ENCODE results near the gene PEBP1. TPM values are rescaled to one million over a fixed set of nuclear protein-coding genes. Genes with fewer than 3 reads are reported as not detected.

The PEBP1 gene
- total and polyA plus RNA-seq, 10 of the 15 experiments (the other 5 are each of a cell fraction or from before 2014, with no cell fraction given), result 79.4 to 415 (median 206) TPM

DNA sequence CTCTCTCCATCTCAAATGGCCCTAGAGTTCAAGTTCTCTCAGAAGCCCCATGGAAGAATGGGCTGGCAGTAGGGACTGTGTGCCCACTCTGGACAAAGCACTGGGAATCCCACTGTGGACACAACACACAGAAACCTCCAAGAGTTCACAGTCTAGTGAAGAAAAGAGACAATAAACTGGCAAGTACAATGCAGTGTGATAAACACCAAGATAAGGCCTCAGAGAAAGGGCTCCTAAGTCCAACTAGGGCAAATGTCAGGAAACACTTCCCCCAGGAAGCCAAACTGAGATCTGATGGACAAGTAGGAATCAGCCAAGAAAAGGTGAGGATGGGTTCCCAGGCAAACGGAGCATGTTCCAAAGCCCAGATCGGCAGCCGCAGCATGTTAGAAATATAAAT is 37.5 kb upstream of the PEBP1 start (continued):
- no peak for TF ChIP-seq ZNF24 (IDR thresholded peaks at IDR 0.05)
- no peak for TF ChIP-seq FOXM1 (IDR thresholded peaks at IDR 0.05; ENCODE audit: low read depth, low read length)
- TF ChIP-seq ZBED1 (IDR thresholded peaks at IDR 0.05; ENCODE audit: borderline replicate concordance), result no peak

DNA sequence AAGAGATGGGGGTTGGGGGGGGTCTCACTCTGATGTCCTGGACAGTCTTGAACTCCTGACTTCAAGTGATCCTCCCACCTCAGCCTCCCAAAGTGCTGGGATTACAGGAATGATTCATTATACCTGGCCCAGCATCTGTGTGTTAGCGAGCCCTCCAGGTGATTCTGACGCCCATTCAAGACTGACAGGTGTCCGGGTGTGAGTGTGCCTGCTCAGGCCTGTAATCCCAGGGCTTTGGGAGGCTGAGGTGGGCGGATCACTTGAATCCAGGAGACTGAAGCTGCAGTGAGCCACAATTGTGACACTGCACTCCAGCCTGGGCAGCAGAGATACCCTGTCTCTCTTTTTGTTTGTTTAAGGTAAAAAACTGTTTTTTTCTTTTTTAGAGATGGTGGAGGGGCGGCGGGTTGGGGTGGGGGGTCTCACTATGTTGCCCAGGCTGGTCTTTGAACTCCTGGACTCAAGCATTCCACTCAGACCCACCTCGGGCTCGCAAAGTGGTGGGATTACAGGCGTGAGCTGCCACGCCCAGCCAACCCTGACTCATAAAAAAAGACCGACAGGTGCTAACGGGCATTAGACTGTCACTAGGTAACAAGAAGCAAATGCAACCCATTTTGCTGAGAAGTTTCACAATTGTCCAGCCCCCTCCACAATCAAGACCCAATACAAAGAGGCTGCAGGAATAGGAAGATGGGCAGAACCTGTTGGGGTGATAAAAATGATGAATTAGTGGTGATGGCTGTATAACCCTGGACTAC is 36.8 kb upstream of the PEBP1 start:
- Histone ChIP-seq H3K79me2 (ENCODE audit: control insufficient read depth, insufficient read depth, low read length) (no peaks in the 10 kb centered on the region), H3K9ac (ENCODE audit: control insufficient read depth, insufficient read depth, low read length) (no peak overlapping the region), H2AFZ (ENCODE audit: control insufficient read depth, low read depth, low read length) (no peak overlapping the region), H3K27ac (ENCODE audit: control insufficient read depth, insufficient read depth) (no peak overlapping the region), H3K4me1 (ENCODE audit: control insufficient read depth, insufficient read depth, low read length) (no peaks in the 10 kb centered on the region; the same call in 1 of the 2 replicates), H4K20me1 (ENCODE audit: control insufficient read depth, insufficient read depth) (no peaks in the 10 kb centered on the region), H3K4me2 (ENCODE audit: control insufficient read depth, insufficient read depth) (no peak overlapping the region), H3K4me3 (no peak overlapping the region), H3K9me3 (replicated peaks; ENCODE audit: control insufficient read depth, insufficient read depth, low read length) (no peaks in the 10 kb centered on the region), H3K27me3 (replicated peaks in 1 of 2; ENCODE audit: control insufficient read depth in 2 of 2, insufficient read depth in 2 of 2, low read length in 1 of 2) (peaks cover 4 to 6% of the 10 kb centered on the region in 2 experiments; a peak in 3 of 4 replicates), H3K36me3 (ENCODE audit: control insufficient read depth in 2 of 2, insufficient read depth in 2 of 2, low read length in 1 of 2) (no peaks in the 10 kb centered on the region)
- RAD21 ChIA-PET (ENCODE audit: unreplicated experiment), result no interaction called here
- ATAC-seq (no peak), DNase-seq (ENCODE audit: low read depth, low spot score) (no peak), FAIRE-seq (no peak)
- CTCF ChIA-PET, result no interaction called here
- BruUV-seq (replicated peaks), result no TSS peak
- no peak for TF ChIP-seq CREB1 (IDR thresholded peaks at IDR 0.05; ENCODE audit: low read depth)
- POLR2A ChIA-PET, result no interaction called here
- in situ Hi-C loops (cut with MboI) (no loop called here), intact Hi-C loops (cut with micrococcal nuclease; ENCODE audit: unreplicated experiment) (no loop called here)
- 25% methylated on average over 12 of the region's 12 CpGs for WGBS (ENCODE audit: insufficient coverage, insufficient replicate concordance, low lambda C conversion rate, missing lambda C conversion rate)
- SMC1A ChIA-PET (ENCODE audit: uncharacterized antibody, unreplicated experiment), result no interaction called here

DNA sequence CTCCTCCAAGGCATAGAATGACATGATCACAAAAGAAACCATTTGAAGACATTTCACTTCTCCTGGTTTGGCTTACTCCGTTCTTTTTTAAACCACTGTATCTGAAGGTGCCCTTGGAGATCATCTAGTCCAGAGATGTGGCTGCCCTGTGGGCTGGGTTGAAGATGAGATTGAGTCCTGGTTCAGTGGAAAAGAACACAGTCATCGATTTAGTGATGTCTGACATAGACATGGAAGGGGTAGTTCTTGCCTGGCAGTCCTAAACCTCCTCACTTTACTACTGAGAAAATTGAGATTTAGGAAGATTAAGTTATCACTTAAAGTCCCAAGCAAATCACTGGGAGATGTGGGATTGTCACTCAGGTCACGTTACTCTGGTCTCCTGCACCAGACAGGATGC is 34.9 kb upstream of the PEBP1 start:
- Histone ChIP-seq H3K27ac (ENCODE audit: control insufficient read depth, insufficient read depth) (no peak overlapping the region), H3K9me3 (replicated peaks; ENCODE audit: control insufficient read depth, insufficient read depth, low read length) (no peaks in the 10 kb centered on the region), H3K9ac (ENCODE audit: control insufficient read depth, insufficient read depth, low read length) (no peak overlapping the region), H3K4me1 (ENCODE audit: control insufficient read depth, insufficient read depth, low read length) (no peaks in the 10 kb centered on the region; the same call in 1 of the 2 replicates), H3K27me3 (replicated peaks in 1 of 2; ENCODE audit: control insufficient read depth in 2 of 2, insufficient read depth in 2 of 2, low read length in 1 of 2) (peaks cover 5 to 10% of the 10 kb centered on the region in 2 experiments; a peak in 3 of 4 replicates), H3K4me3 (no peak overlapping the region), H4K20me1 (ENCODE audit: control insufficient read depth, insufficient read depth) (no peaks in the 10 kb centered on the region), H3K4me2 (ENCODE audit: control insufficient read depth, insufficient read depth) (no peak overlapping the region), H3K36me3 (ENCODE audit: control insufficient read depth in 2 of 2, insufficient read depth in 2 of 2, low read length in 1 of 2) (no peaks in the 10 kb centered on the region), H2AFZ (ENCODE audit: control insufficient read depth, low read depth, low read length) (no peak overlapping the region), H3K79me2 (ENCODE audit: control insufficient read depth, insufficient read depth, low read length) (no peaks in the 10 kb centered on the region)
- SMC1A ChIA-PET (ENCODE audit: uncharacterized antibody, unreplicated experiment), result no interaction called here
- RAD21 ChIA-PET (ENCODE audit: unreplicated experiment), result no interaction called here
- BruUV-seq (replicated peaks), result no TSS peak
- intact Hi-C loops (cut with micrococcal nuclease; ENCODE audit: unreplicated experiment), result no loop called here
- 44% methylated on average over 3 of the region's 3 CpGs for WGBS (ENCODE audit: insufficient coverage, insufficient replicate concordance, low lambda C conversion rate, missing lambda C conversion rate)
- in situ Hi-C loops (cut with MboI), result loop anchor here (25.0 kb wide), 2 partner anchors 936 to 1436 kb away; no protein-coding TSS in a partner anchor
- CTCF ChIA-PET, result interaction anchor here (0.7 to 0.9 kb wide), 2 partner anchors 20 to 229 kb away, joined by 3 read pairs; no protein-coding TSS in a partner anchor
- no peak for DNase-seq (ENCODE audit: low read depth, low spot score)
- POLR2A ChIA-PET, result no interaction called here
- ATAC-seq, result no peak
- no peak for FAIRE-seq
- no peak for TF ChIP-seq ASH2L (IDR thresholded peaks at IDR 0.05; ENCODE audit: borderline replicate concordance, low read depth)
- TF ChIP-seq KDM1A (IDR thresholded peaks at IDR 0.05; ENCODE audit: borderline replicate concordance), result no peak
- TF ChIP-seq ZZZ3 (IDR thresholded peaks at IDR 0.05; ENCODE audit: control insufficient read depth, insufficient read length, low read depth), result no peak
- TF ChIP-seq, protein P1, sequence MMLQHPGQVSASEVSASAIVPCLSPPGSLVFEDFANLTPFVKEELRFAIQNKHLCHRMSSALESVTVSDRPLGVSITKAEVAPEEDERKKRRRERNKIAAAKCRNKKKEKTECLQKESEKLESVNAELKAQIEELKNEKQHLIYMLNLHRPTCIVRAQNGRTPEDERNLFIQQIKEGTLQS (IDR thresholded peaks at IDR 0.05; ENCODE audit: borderline replicate concordance, extremely low read depth, low read depth, low read length), result no peak
- TF ChIP-seq CHD2 (IDR thresholded peaks at IDR 0.05; ENCODE audit: borderline replicate concordance, low read depth, low read length), result no peak
- TF ChIP-seq KLF5 (IDR thresholded peaks at IDR 0.05; ENCODE audit: partially characterized antibody), result no peak

All from GM12878 (cell line).